ENCODE measurements around the gene SHLD1.

GRCh38 chr20:5908981-5909380 is 158.8 kb downstream of the SHLD1 start:
- TF ChIP-seq, protein P1, sequence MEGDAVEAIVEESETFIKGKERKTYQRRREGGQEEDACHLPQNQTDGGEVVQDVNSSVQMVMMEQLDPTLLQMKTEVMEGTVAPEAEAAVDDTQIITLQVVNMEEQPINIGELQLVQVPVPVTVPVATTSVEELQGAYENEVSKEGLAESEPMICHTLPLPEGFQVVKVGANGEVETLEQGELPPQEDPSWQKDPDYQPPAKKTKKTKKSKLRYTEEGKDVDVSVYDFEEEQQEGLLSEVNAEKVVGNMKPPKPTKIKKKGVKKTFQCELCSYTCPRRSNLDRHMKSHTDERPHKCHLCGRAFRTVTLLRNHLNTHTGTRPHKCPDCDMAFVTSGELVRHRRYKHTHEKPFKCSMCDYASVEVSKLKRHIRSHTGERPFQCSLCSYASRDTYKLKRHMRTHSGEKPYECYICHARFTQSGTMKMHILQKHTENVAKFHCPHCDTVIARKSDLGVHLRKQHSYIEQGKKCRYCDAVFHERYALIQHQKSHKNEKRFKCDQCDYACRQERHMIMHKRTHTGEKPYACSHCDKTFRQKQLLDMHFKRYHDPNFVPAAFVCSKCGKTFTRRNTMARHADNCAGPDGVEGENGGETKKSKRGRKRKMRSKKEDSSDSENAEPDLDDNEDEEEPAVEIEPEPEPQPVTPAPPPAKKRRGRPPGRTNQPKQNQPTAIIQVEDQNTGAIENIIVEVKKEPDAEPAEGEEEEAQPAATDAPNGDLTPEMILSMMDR (conservative IDR thresholded peaks at IDR 0.05) = no peak
- no peak for TF ChIP-seq EZH2 (IDR thresholded peaks at IDR 0.05; ENCODE audit: low read depth)

All from PC-9 (cell line).